Adrenal gland (tissue), 12 donors: ENCODE results near the gene SSBP3. TPM values are rescaled to one million over a fixed set of nuclear protein-coding genes. Genes with fewer than 3 reads are reported as not detected.
A peak's percentile ranks its signal among the peaks of the same experiment; 100 is the strongest.

ENCODE experiments used
- DNase-seq, 7 donors: peaks; one replicate each; pipeline ENCODE4 v3.0.0-alpha.2; 2019 to 2020
- H3K27ac ChIP-seq, 5 donors: fragments of 200-600 bp; sonication (generic) in 4 of 5; 1 replicate in 3 of 5; 2 replicates in 2 of 5; pipeline versions ENCODE4 v1.5.1 to v1.8.0; 2016 to 2020; ENCODE audit warnings: mild to moderate bottlenecking in 1 of 5
- H3K27me3 ChIP-seq: fragments of 200-600 bp; 2 replicates; pipeline ENCODE4 v1.8.0; 2021
- H3K36me3 ChIP-seq, 2 donors: fragments of 200-600 bp; replicated peaks in 1 of 2; 1 replicate in 1 of 2; 2 replicates in 1 of 2; pipeline versions ENCODE4 v1.5.1 to v1.8.0; 2018 to 2022
- H3K4me1 ChIP-seq, 2 donors: fragments of 200-600 bp; replicated peaks in 1 of 2; 1 replicate in 1 of 2; 2 replicates in 1 of 2; pipeline versions ENCODE4 v1.5.1 to v1.8.0; 2018 to 2021
- H3K4me3 ChIP-seq, 4 donors: fragments of 200-600 bp; sonication (generic) in 3 of 4; one replicate each; pipeline ENCODE4 v1.5.1; 2016 to 2018
- H3K9me3 ChIP-seq, 3 donors: fragments of 200-600 bp; sonication (generic) in 1 of 3; replicated peaks in 1 of 3; 1 replicate in 2 of 3; 2 replicates in 1 of 3; pipeline versions ENCODE4 v1.5.1 to v1.8.0; 2016 to 2021
- POLR2A ChIP-seq, 2 donors: fragments of 450-650 bp; IDR thresholded peaks; one replicate each; pipeline ENCODE4 v1.6.1; 2017; ENCODE audit warnings: antibody characterized with exemption in 2 of 2, mild to moderate bottlenecking in 2 of 2, moderate library complexity in 1 of 2
- WGBS, 4 donors: extraction: QIAGEN DNeasy Blood & Tissue Kit in 2 of 4; methylation state at CpG; one replicate each; pipeline versions ENCODE4 v1.1.5 to v1.1.7; 2013 to 2017; 5-methylcytosine and 5-hydroxymethylcytosine counted together
- intact Hi-C, 2 donors: fragments of 100-400 bp; cut with DNase I; formaldehyde crosslinking; loops; one replicate each; pipeline versions ENCODE4 v1.14.1 to v1.15.0; 2022 to 2023
- polyA plus RNA-seq, 3 donors: library from polyadenylated mRNA; stranded (reverse); fragments of 200-250 nt in 2 of 3; fragments of 350-450 nt in 1 of 3; fragmentation: Illumina TruSeq in 1 of 3; extraction: RNeasy Lipid Tissue Mini Kit (QIAGEN cat#74804) in 1 of 3; gene quantifications; one replicate each; pipeline ENCODE4 v1.2.3, GENCODE V29; 2013 to 2014
- total RNA-seq, 9 donors: library from RNA; depleted of rRNA in 4 of 9; stranded (reverse); fragments of >200 nt in 4 of 9; fragments of 120-200 nt in 1 of 9; fragmentation: NEBNext Ultra II Directional in 1 of 9; extraction: Animal tissue kit (Norgen Biotek cat#: 25700) in 1 of 9; gene quantifications; one replicate each; pipeline versions ENCODE4 v1.1.0 to v1.2.4, GENCODE V29; 2013 to 2023
- TF ChIP-seq, protein P1 (sequence below), 6 experiments: fragments of 450-650 bp in 4 of 6; fragments of 200-600 bp in 2 of 6; sonication (generic) in 1 of 6; IDR thresholded peaks; 1 replicate in 5 of 6; 2 replicates in 1 of 6; pipeline versions ENCODE4 v1.5.1 to v1.8.0; 2016 to 2021; ENCODE audit warnings: antibody characterized with exemption in 6 of 6, mild to moderate bottlenecking in 2 of 6, moderate library complexity in 1 of 6
- donor health status: healthy with polysubstance abuse.
- donor health status: Bipolar disorder and iron deficiency.
- donor health status: DM: yes; HTN: yes; CAD: no.
- donor health status: DM: no; HTN: no; CAD: no.
- donor health status: DM: no; HTN: no; CAD: no.
- donor health status: DM: yes; HTN: yes; CAD: no.

SSBP3 gene
- total and polyA plus RNA-seq, 12 donors = 15.3 to 150 (median 66.0) TPM

DNA sequence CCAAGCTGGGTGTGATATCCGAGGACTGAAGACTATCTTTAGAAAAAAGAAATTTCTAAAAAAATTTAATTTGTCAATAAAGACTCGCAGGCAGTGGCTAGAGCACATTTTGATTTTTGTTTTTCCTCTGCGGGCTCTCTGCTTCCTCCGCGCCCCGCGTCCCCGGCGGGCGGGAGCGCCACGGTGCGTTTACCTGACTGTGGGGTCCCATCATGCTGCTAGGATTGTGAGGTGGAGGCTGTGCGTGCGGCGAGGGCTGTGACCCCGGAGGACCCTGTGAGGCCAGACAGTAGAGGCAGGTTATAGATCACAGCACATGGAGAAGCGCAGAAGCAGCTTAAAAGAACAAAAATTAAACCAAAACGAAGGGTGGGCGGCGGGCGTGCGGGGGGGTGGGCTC, 148.3 kb downstream of the SSBP3 start:
- no peak for TF ChIP-seq POLR2A (IDR thresholded peaks at IDR 0.05)
- no peak overlapping the region for H3K4me3 ChIP-seq
- H3K9me3 ChIP-seq = no peaks in the 10 kb centered on the region
- WGBS, 4 donors = 81 to 92% (median 88%) methylated on average over 20 to 23 of the region's 23 CpGs
- no peak for DNase-seq
- intact Hi-C loops = no loop called here
- no peaks in the 10 kb centered on the region for H3K27me3 ChIP-seq
- H3K27ac ChIP-seq = no peak overlapping the region
- peaks cover 0 to 6% of the 10 kb centered on the region in 2 donors for H3K4me1 ChIP-seq
- H3K36me3 ChIP-seq = no peaks in the 10 kb centered on the region

DNA sequence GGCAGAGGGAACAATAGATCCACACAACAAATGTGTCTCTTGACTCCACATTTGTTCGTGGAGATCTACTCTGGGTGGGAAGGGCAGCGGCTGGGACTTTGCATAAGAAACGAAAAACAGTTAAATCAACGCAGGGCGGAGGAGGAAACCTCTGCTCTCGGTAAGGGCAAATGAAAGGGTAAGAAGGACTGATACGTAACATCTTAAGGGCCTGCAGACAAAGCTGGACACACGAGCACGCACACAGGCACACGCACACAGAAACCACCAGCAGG, 148.9 kb downstream of the SSBP3 start:
- peak overlapping the region in 1 of 5 donors; percentile 49 for H3K27ac ChIP-seq
- H3K4me3 ChIP-seq = no peak overlapping the region
- intact Hi-C loops = no loop called here
- WGBS, 4 donors = 50 to 82% (median 80%) methylated on average over 10 of the region's 10 CpGs
- no peaks in the 10 kb centered on the region for H3K36me3 ChIP-seq
- H3K9me3 ChIP-seq = no peaks in the 10 kb centered on the region
- TF ChIP-seq POLR2A (IDR thresholded peaks at IDR 0.05) = no peak
- TF ChIP-seq, protein P1, sequence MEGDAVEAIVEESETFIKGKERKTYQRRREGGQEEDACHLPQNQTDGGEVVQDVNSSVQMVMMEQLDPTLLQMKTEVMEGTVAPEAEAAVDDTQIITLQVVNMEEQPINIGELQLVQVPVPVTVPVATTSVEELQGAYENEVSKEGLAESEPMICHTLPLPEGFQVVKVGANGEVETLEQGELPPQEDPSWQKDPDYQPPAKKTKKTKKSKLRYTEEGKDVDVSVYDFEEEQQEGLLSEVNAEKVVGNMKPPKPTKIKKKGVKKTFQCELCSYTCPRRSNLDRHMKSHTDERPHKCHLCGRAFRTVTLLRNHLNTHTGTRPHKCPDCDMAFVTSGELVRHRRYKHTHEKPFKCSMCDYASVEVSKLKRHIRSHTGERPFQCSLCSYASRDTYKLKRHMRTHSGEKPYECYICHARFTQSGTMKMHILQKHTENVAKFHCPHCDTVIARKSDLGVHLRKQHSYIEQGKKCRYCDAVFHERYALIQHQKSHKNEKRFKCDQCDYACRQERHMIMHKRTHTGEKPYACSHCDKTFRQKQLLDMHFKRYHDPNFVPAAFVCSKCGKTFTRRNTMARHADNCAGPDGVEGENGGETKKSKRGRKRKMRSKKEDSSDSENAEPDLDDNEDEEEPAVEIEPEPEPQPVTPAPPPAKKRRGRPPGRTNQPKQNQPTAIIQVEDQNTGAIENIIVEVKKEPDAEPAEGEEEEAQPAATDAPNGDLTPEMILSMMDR (IDR thresholded peaks at IDR 0.05) = no peak
- peaks cover 0 to 2% of the 10 kb centered on the region in 2 donors for H3K4me1 ChIP-seq
- no peak for DNase-seq
- H3K27me3 ChIP-seq = no peaks in the 10 kb centered on the region

DNA sequence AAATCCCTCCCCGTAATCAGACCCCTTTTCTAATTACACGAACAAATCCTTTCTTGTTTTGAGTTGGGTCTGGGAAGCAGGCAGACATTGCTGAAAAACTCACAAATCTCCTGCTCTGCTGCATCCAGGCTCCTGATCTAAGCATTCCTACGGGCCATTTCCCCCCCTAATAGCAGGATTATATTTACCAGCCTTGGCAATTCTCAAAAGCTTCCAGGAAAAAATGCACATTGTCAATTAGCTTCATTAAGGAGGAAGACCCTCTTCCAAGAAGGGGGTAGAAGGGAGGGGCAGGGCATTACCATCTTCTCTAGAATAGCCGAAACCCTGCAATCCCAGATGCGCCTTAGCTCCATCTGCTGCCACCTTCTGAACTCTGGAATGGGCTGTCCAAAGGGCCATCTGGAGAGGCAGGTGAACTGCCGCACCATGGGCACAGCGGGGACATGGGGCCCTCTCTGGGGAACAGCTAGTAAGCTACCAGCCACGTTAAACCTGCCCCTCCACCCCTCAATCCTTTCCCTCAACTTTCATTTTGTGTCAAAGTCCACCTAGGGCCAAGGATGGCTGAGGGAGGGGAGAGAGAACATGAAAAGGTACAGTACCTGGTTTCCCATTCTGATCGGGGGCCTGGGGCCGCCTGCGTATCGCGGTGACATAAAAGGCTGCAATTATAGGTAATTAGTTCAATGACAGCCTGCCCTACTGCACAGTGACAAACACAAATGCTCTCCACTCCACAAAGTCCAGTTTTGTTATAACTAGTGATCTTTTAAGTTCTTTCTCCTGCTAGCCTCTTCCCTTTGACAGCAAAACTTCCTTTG, 149.5 kb downstream of the SSBP3 start:
- Histone ChIP-seq H3K27me3 (no peaks in the 10 kb centered on the region), H3K36me3 (no peaks in the 10 kb centered on the region), H3K9me3 (no peaks in the 10 kb centered on the region), H3K4me1 (no peaks in the 10 kb centered on the region), H3K4me3 (no peak overlapping the region), H3K27ac (peak overlapping the region in 1 of 5 donors; percentile 49)
- intact Hi-C loops = no loop called here
- WGBS, 4 donors = 85 to 91% (median 91%) methylated on average over 11 to 13 of the region's 13 CpGs
- no peak for DNase-seq
- TF ChIP-seq, protein P1 (IDR thresholded peaks at IDR 0.05) = no peak
- TF ChIP-seq POLR2A (IDR thresholded peaks at IDR 0.05) = no peak

DNA sequence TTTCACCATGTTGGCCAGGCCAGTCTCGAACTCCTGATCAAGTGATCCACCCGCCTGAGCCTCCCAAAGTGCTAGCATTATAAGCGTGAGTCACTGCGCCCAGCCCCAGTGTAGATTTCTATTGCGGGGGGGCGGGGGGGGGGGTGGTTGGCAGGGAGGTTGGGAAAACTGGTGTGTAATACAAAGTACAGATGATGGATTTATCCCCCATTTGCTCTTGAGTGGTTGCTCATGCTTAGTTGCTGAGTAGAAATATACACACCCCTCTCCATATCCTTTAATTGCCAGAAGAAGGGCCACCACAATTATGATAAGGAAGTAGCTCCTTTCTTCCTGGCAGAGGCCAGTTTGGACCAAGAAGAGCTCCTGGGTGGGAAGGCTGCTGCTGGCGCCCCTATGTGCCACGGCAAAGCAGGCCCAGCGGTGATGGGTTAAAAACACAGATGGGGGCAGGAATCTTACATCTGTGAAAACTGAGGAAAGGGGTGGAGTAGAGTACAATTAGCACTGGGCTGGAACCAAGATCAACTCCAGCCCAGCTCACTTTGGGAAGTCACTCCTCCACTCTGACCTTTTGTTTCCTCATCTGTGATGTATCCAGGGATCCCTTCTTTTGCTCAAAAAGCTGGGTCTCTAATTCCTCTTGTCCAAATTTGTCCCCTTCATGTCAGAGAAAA, 151.0 kb downstream of the SSBP3 start:
- Histone ChIP-seq H3K4me3 (no peak overlapping the region), H3K4me1 (peaks cover 8 to 11% of the 10 kb centered on the region in 2 donors), H3K27me3 (no peaks in the 10 kb centered on the region), H3K9me3 (no peaks in the 10 kb centered on the region), H3K27ac (no peak overlapping the region), H3K36me3 (peaks cover 0 to 11% of the 10 kb centered on the region in 2 donors)
- no peak for TF ChIP-seq POLR2A (IDR thresholded peaks at IDR 0.05)
- TF ChIP-seq, protein P1 (IDR thresholded peaks at IDR 0.05) = no peak
- no peak for DNase-seq
- intact Hi-C loops = no loop called here
- WGBS, 4 donors = 91 to 98% (median 94%) methylated on average over 9 of the region's 9 CpGs
